ENCODE data around the gene NEDD8. TPM values are rescaled to one million over a fixed set of nuclear protein-coding genes. Genes with fewer than 3 reads are reported as not detected.

The NEDD8 gene
- total RNA-seq, 2 experiments from 2014 or later: 42.0 to 43.5 TPM

DNA sequence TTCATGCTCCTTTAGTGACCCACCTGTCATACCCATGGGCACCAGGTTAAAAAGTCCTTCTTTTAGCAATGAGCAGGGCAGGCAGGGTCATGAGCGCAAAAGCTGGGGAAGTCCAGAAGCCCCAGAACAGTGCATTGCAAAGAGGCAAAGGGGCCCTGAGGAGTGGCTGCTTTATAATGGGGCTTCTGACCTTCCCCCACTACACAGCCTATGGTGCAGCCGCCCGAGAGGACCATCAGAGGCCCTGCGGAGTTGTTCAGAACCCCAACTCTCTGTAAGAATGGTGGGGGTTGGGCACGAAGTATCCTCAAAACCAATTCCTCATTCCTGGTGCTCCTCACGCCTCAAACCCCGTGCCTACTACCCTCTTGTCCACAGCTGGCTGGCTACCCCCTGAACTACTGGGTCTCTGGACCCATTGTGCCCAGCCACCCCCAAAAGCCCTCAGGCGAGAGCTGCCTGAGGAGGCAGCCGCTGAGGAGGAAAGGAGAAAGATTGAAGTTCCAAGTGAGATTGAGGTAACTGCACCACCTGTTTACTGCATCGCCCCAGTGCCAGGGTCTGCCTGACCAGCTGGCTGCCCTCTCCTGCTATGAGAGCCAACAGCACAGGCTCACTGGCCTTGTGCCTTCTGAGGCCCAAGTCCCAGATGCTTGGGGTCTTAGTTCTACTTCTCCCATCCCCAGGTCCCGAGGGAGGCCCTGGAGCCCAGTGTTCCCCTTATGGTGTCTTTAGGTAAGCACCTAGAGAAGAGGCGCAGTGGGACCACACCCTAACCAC, 53.6 kb downstream of the NEDD8 start:
- Histone ChIP-seq H3K4me1 (ENCODE audit: insufficient read depth, low read length) (peaks cover 3% of the 10 kb centered on the region), H3K27ac (ENCODE audit: low read depth in 1 of 2, low read length in 2 of 2) (no peak overlapping the region), H3K4me3 (ENCODE audit: low read length) (no peak overlapping the region), H3K36me3 (ENCODE audit: insufficient read depth, low read length) (peaks cover 78% of the 10 kb centered on the region), H3K9me3 (ENCODE audit: control insufficient read depth in 1 of 2, insufficient read depth in 1 of 2, low read length in 2 of 2) (no peaks in the 10 kb centered on the region), H3K27me3 (ENCODE audit: control insufficient read depth in 1 of 2, insufficient read depth in 2 of 2, low read length in 2 of 2) (no peaks in the 10 kb centered on the region)
- intact Hi-C loops (cut with DNase I, micrococcal nuclease): no loop called here
- Mint-ChIP-seq H3K4me3 (no peak overlapping the region), H3K4me1 (ENCODE audit: low read depth) (peaks cover 7% of the 10 kb centered on the region), H3K27ac (peak overlapping the region; percentile 47), H3K36me3 (ENCODE audit: low read depth) (peaks cover 77% of the 10 kb centered on the region), H3K9me3 (no peaks in the 10 kb centered on the region), H3K27me3 (no peaks in the 10 kb centered on the region)
- no peak for DNase-seq
- TF ChIP-seq, protein P1, sequence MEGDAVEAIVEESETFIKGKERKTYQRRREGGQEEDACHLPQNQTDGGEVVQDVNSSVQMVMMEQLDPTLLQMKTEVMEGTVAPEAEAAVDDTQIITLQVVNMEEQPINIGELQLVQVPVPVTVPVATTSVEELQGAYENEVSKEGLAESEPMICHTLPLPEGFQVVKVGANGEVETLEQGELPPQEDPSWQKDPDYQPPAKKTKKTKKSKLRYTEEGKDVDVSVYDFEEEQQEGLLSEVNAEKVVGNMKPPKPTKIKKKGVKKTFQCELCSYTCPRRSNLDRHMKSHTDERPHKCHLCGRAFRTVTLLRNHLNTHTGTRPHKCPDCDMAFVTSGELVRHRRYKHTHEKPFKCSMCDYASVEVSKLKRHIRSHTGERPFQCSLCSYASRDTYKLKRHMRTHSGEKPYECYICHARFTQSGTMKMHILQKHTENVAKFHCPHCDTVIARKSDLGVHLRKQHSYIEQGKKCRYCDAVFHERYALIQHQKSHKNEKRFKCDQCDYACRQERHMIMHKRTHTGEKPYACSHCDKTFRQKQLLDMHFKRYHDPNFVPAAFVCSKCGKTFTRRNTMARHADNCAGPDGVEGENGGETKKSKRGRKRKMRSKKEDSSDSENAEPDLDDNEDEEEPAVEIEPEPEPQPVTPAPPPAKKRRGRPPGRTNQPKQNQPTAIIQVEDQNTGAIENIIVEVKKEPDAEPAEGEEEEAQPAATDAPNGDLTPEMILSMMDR (IDR thresholded peaks at IDR 0.05): no peak
- POLR2A ChIA-PET: interaction anchor here (0.9 to 1.8 kb wide), 2 partner anchors 10 to 17 kb away, joined by 3 to 4 read pairs; partner anchors contain the start of genes IPO4 and IRF9
- CTCF ChIA-PET: interaction anchor here (1.0 kb wide), 1 partner anchor 37 kb away, joined by 3 read pairs; the partner anchor contains the start of gene MDP1
- ATAC-seq (ENCODE audit: poor library complexity): no peak

DNA sequence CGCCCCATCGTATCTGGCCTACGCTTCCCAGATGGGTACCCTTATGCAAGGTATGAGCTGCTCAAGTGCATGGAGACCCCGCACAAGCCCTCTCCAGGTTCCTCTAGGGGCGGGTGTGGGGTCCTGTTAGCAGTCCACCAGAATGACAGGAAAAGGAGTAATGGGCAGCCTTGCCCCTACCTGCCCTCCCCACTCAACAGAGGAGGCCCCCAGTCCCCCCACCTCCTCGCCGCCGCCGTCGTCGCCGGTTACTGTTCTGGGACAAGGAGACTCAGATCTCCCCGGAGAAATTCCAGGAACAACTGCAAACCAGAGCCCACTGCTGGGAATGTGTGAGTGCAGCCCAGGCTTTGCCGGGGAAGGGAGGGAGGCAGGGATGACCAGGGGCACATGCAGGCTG, 54.3 kb downstream of the NEDD8 start:
- Histone ChIP-seq H3K27me3 (ENCODE audit: control insufficient read depth in 1 of 2, insufficient read depth in 2 of 2, low read length in 2 of 2) (no peaks in the 10 kb centered on the region), H3K36me3 (ENCODE audit: insufficient read depth, low read length) (peaks cover 73% of the 10 kb centered on the region), H3K27ac (ENCODE audit: low read depth in 1 of 2, low read length in 2 of 2) (no peak overlapping the region), H3K4me1 (ENCODE audit: insufficient read depth, low read length) (peaks cover 3% of the 10 kb centered on the region), H3K9me3 (ENCODE audit: control insufficient read depth in 1 of 2, insufficient read depth in 1 of 2, low read length in 2 of 2) (no peaks in the 10 kb centered on the region), H3K4me3 (ENCODE audit: low read length) (no peak overlapping the region)
- Mint-ChIP-seq H3K36me3 (ENCODE audit: low read depth) (peaks cover 77% of the 10 kb centered on the region), H3K27ac (no peak overlapping the region), H3K4me3 (no peak overlapping the region), H3K27me3 (no peaks in the 10 kb centered on the region), H3K4me1 (ENCODE audit: low read depth) (peaks cover 14% of the 10 kb centered on the region), H3K9me3 (no peaks in the 10 kb centered on the region)
- intact Hi-C loops (cut with DNase I, micrococcal nuclease): no loop called here
- POLR2A ChIA-PET: no interaction called here
- ATAC-seq (ENCODE audit: poor library complexity): no peak
- TF ChIP-seq, protein P1 (IDR thresholded peaks at IDR 0.05): no peak
- DNase-seq: no peak
- CTCF ChIA-PET: no interaction called here

DNA sequence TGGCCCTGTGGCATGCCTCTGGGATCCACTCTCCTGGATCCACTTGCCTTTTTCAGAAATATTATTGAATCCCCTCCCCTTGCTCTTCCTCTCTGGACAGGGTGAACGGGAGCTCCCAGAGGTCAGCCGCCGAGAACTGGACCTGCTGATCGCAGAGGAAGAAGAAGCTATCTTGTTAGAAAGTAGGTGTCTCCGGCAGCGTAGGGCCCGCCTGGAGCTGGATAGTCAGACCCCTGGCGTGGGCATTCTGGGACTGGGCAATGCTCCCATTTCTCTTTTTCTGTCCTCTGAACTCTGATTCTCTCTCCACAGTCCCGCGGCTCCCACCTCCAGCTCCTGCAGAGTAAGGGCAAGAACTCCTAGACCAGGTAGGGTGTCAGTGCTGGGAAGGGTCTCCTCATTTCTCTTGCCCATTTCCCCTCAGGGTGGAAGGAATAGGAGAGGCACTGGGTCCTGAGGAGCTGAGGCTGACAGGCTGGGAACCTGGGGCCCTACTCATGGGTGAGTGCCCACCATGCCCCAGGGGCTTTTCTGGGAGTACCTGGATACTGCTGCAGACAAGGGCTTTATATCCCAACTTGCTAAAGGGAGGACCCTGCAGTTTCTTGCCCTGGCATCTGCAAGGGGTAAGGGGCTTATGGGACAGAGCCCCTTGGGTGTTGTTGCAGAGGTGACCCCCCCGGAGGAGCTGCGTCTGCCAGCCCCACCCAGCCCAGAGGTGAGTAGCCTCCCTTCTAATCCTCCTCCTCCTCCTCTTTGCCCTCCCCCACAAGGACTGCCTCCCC, 54.9 kb downstream of the NEDD8 start:
- no peaks in the 10 kb centered on the region for H3K27me3 ChIP-seq (ENCODE audit: control insufficient read depth in 1 of 2, insufficient read depth in 2 of 2, low read length in 2 of 2)

More for the DNA sequence above, 54.9 kb downstream of the NEDD8 start:
- no peak overlapping the region for H3K4me3 Mint-ChIP-seq
- Histone ChIP-seq H3K9me3 (ENCODE audit: control insufficient read depth in 1 of 2, insufficient read depth in 1 of 2, low read length in 2 of 2) (no peaks in the 10 kb centered on the region), H3K4me3 (ENCODE audit: low read length) (no peak overlapping the region), H3K27ac (ENCODE audit: low read depth in 1 of 2, low read length in 2 of 2) (no peak overlapping the region), H3K4me1 (ENCODE audit: insufficient read depth, low read length) (peaks cover 8% of the 10 kb centered on the region), H3K36me3 (ENCODE audit: insufficient read depth, low read length) (peaks cover 70% of the 10 kb centered on the region)
- H3K36me3 Mint-ChIP-seq (ENCODE audit: low read depth): peaks cover 72% of the 10 kb centered on the region
- POLR2A ChIA-PET: interaction anchor here (0.9 to 2.3 kb wide), 4 partner anchors 10 to 63 kb away, joined by 3 to 11 read pairs (median 4); partner anchors contain the start of genes DCAF11, IRF9, NRL and PSME1
- no peak overlapping the region for H3K27ac Mint-ChIP-seq
- TF ChIP-seq, protein P1 (IDR thresholded peaks at IDR 0.05): no peak
- H3K9me3 Mint-ChIP-seq: no peaks in the 10 kb centered on the region
- DNase-seq (no peak), ATAC-seq (ENCODE audit: poor library complexity) (no peak)
- CTCF ChIA-PET: no interaction called here
- intact Hi-C loops (cut with DNase I, micrococcal nuclease): no loop called here
- no peaks in the 10 kb centered on the region for H3K27me3 Mint-ChIP-seq
- peaks cover 17% of the 10 kb centered on the region for H3K4me1 Mint-ChIP-seq (ENCODE audit: low read depth)

Data from CD4-positive, alpha-beta T cell (primary cell).